ENCODE results near the gene UGT1A3. TPM values are rescaled to one million over a fixed set of nuclear protein-coding genes. Genes with fewer than 3 reads are reported as not detected.

The UGT1A3 gene
- total and polyA plus RNA-seq, 2 donors: 0.14 to 1.2 TPM

Other genes starting within 250 kb of the UGT1A3 start
- gene USP40, start 162.3 kb upstream of the UGT1A3 start, total RNA-seq: 59.6 TPM
- gene USP40, start 162.3 kb upstream of the UGT1A3 start, polyA plus RNA-seq: 16.0 TPM
- 0.16 TPM for gene UGT1A8, start 111.4 kb upstream of the UGT1A3 start, total RNA-seq
- gene UGT1A8, start 111.4 kb upstream of the UGT1A3 start, polyA plus RNA-seq: 0.56 TPM
- gene UGT1A10, start 92.6 kb upstream of the UGT1A3 start, total RNA-seq: not detected
- not detected for gene UGT1A10, start 92.6 kb upstream of the UGT1A3 start, polyA plus RNA-seq
- not detected for gene UGT1A9, start 57.1 kb upstream of the UGT1A3 start, total RNA-seq
- 0.16 TPM for gene UGT1A9, start 57.1 kb upstream of the UGT1A3 start, polyA plus RNA-seq
- gene UGT1A7, start 47.1 kb upstream of the UGT1A3 start, total RNA-seq: 2.5 TPM
- 0.08 TPM for gene UGT1A7, start 47.1 kb upstream of the UGT1A3 start, polyA plus RNA-seq
- gene UGT1A6, start 36.2 kb upstream of the UGT1A3 start, total RNA-seq: 17.6 TPM
- gene UGT1A6, start 36.2 kb upstream of the UGT1A3 start, polyA plus RNA-seq: 19.9 TPM
- 0.79 TPM for gene UGT1A5, start 16.1 kb upstream of the UGT1A3 start, total RNA-seq
- not detected for gene UGT1A5, start 16.1 kb upstream of the UGT1A3 start, polyA plus RNA-seq
- gene UGT1A4, start 10.3 kb upstream of the UGT1A3 start, total RNA-seq: 1.1 TPM
- gene UGT1A4, start 10.3 kb upstream of the UGT1A3 start, polyA plus RNA-seq: 1.2 TPM
- 1.9 TPM for gene UGT1A1, start 31.2 kb downstream of the UGT1A3 start, total RNA-seq
- gene UGT1A1, start 31.2 kb downstream of the UGT1A3 start, polyA plus RNA-seq: 5.6 TPM
- gene MROH2A, start 49.3 kb downstream of the UGT1A3 start, total RNA-seq: 0.32 TPM
- 7.3 TPM for gene MROH2A, start 49.3 kb downstream of the UGT1A3 start, polyA plus RNA-seq
- gene HJURP, start 125.5 kb downstream of the UGT1A3 start, total RNA-seq: 8.9 TPM
- gene HJURP, start 125.5 kb downstream of the UGT1A3 start, polyA plus RNA-seq: 0.27 TPM
- not detected for gene TRPM8, start 188.3 kb downstream of the UGT1A3 start, total RNA-seq
- gene TRPM8, start 188.3 kb downstream of the UGT1A3 start, polyA plus RNA-seq: 0.05 TPM

Data from urinary bladder (tissue), 2 donors.